ENCODE measurements around the gene TNFRSF4.

DNA sequence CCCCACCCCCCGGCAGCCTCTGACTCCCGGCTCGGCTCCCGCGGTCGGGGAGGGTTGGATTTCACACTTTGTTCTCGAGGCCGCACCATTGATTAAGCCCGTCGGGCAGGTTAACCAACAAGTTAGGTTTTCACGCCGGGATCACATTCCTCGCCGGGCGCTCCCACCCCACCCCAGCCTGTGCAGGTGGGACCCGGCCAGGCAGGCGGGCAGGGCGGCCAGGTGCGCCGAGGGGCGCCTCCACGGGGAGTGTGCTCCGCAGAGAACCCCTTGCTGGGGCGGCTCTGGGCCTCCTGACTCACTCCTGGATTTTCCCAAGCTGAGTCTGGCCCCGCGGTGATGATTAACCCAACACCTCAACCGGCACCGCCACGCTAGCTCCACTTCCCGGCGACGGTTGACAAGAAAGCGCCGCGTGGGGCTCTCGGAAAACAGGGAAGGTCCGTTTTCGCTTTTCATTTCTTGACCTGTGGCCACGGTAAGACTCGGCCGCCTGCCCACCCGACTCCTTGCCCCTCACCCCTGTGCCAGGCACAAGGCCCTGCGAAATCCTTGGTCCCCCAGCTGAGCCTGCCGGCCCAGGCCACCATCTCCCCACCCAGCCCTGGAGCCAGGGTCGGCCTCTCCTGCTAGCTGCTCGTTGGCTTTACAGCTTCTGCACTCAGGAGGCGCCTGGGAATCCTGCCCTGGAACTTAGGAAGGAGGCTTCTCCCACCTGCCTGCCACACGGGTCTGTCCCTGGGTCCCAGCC, 49.1 kb downstream of the TNFRSF4 start:
- TF ChIP-seq, protein P1, sequence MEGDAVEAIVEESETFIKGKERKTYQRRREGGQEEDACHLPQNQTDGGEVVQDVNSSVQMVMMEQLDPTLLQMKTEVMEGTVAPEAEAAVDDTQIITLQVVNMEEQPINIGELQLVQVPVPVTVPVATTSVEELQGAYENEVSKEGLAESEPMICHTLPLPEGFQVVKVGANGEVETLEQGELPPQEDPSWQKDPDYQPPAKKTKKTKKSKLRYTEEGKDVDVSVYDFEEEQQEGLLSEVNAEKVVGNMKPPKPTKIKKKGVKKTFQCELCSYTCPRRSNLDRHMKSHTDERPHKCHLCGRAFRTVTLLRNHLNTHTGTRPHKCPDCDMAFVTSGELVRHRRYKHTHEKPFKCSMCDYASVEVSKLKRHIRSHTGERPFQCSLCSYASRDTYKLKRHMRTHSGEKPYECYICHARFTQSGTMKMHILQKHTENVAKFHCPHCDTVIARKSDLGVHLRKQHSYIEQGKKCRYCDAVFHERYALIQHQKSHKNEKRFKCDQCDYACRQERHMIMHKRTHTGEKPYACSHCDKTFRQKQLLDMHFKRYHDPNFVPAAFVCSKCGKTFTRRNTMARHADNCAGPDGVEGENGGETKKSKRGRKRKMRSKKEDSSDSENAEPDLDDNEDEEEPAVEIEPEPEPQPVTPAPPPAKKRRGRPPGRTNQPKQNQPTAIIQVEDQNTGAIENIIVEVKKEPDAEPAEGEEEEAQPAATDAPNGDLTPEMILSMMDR (conservative IDR thresholded peaks at IDR 0.05; ENCODE audit: low read length) = no peak
- TF ChIP-seq EZH2phosphoT487 (IDR thresholded peaks at IDR 0.05; ENCODE audit: borderline replicate concordance, low read depth, low read length) = no peak

Measured in OCI-LY7 (cell line).